NB4 (cell line): ENCODE results near the gene MRPS9.

Source experiments
- DNase-seq: peaks from one replicate; pipeline ENCODE4 v3.0.0; 2010; ENCODE audit warnings: low read depth
- H3K4me3 ChIP-seq: one replicate; pipeline ENCODE4 v1.5.1; 2011; ENCODE audit warnings: mild to moderate bottlenecking, low read depth, low read length, moderate library complexity
- CTCF ChIP-seq: IDR thresholded peaks from one replicate; pipeline ENCODE4 v1.5.1; 2012; ENCODE audit warnings: low read depth, low read length
- MAX ChIP-seq: IDR thresholded peaks from 2 replicates; pipeline ENCODE4 v1.6.1; 2011; ENCODE audit warnings: low read depth, low read length
- MYC ChIP-seq: IDR thresholded peaks from 2 replicates; pipeline ENCODE4 v1.6.1; 2011; ENCODE audit warnings: low read depth, low read length
- POLR2A ChIP-seq: IDR thresholded peaks from 2 replicates; pipeline ENCODE4 v1.6.1; 2011; ENCODE audit warnings: mild to moderate bottlenecking; ENCODE audit not compliant: insufficient read length; ENCODE audit errors: extremely low read depth

The MRPS9 gene

GRCh38 chr2:105071379-105071778 is 33.5 kb downstream of the MRPS9 start:
- no peak overlapping the region for H3K4me3 ChIP-seq
- no peak for DNase-seq
- TF ChIP-seq POLR2A, result no peak
- no peak for TF ChIP-seq MAX
- TF ChIP-seq MYC, result no peak
- TF ChIP-seq CTCF, result no peak

- no peak overlapping the region for H3K4me3 ChIP-seq
- TF ChIP-seq POLR2A (no peak), MYC (no peak), CTCF (no peak), MAX (no peak)
- no peak for DNase-seq
Observed at GRCh38 chr2:105072039-105072438, 34.2 kb downstream of the MRPS9 start.

- no peak overlapping the region for H3K4me3 ChIP-seq
- DNase-seq, result no peak
- TF ChIP-seq CTCF (no peak), POLR2A (no peak), MYC (no peak), MAX (no peak)
Observed at GRCh38 chr2:105073591-105073990, 35.7 kb downstream of the MRPS9 start.

- no peak overlapping the region for H3K4me3 ChIP-seq
- TF ChIP-seq CTCF, result no peak
- no peak for TF ChIP-seq POLR2A
- no peak for TF ChIP-seq MYC
- TF ChIP-seq MAX, result no peak
- DNase-seq, result no peak
Observed at GRCh38 chr2:105076121-105076520, 38.3 kb downstream of the MRPS9 start.

- no peak for DNase-seq
- no peak overlapping the region for H3K4me3 ChIP-seq
- TF ChIP-seq MYC (no peak), MAX (no peak), CTCF (no peak), POLR2A (no peak)
Observed at GRCh38 chr2:105078906-105079495, 41.1 kb downstream of the MRPS9 start.
